GM06990 (cell line): Measurements from ENCODE around the gene FOXG1.

Source experiments
- DNase-seq: peaks from one replicate; pipeline ENCODE4 v3.0.0-alpha.2; 2011; ENCODE audit not compliant: insufficient read length; ENCODE audit errors: extremely low read depth
- H3K27me3 ChIP-seq: replicated peaks from 2 replicates; pipeline ENCODE4 v1.6.0; 2011; ENCODE audit warnings: low read length; ENCODE audit not compliant: control insufficient read depth, insufficient read depth
- H3K36me3 ChIP-seq: 2 replicates; pipeline ENCODE4 v1.5.1; 2011; ENCODE audit warnings: low read length; ENCODE audit not compliant: control insufficient read depth, insufficient read depth
- H3K4me3 ChIP-seq: replicated peaks from 2 replicates; pipeline ENCODE4 v1.5.1; 2011; ENCODE audit warnings: low read depth, mild to moderate bottlenecking, control low read depth, low read length
- CTCF ChIP-seq: IDR thresholded peaks from 2 replicates; pipeline ENCODE4 v1.5.1; 2011; ENCODE audit warnings: low read length, control low read depth, mild to moderate bottlenecking, inconsistent platforms; ENCODE audit not compliant: insufficient read depth, poor library complexity, severe bottlenecking

FOXG1 gene

GRCh38 chr14:28758885-28759652 is 7.5 kb upstream of the FOXG1 start:
- H3K27me3 ChIP-seq: no peaks in the 10 kb centered on the region
- TF ChIP-seq CTCF: no peak
- H3K4me3 ChIP-seq: no peak overlapping the region
- no peak for DNase-seq
- H3K36me3 ChIP-seq: no peaks in the 10 kb centered on the region

DNA sequence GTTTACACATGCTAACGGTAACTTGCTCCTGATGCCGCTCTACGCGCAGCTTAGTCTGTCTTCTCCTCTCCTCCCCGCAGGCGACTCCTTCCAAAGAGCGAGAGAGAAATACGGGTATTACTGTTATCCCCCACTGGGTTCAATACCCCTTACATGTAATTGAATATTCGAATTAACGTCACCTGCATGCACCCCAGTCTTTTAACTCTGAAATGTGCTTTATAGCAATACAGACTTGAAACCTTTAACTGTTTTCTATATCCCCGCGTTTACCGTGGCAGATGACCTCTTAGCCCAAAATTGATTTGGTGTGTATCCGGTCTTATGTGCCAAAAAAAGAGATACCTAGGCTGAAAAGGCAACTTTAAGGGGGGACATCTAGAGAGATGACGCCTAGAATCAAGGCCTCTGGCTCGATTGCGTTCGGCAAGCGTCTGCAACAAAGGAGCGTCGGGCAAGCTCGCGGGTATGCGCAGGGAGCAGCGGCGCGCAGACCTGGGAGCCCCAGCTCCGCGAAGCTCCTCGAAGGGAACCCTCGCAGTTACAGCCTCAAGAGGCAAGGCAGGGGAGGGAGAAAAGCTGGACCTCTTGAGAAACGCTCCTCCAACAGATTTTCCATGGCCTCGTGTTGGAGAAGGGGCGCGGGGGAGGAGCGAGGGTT is 6.8 kb upstream of the FOXG1 start:
- DNase-seq: no peak
- TF ChIP-seq CTCF: no peak
- Histone ChIP-seq H3K27me3 (no peaks in the 10 kb centered on the region), H3K36me3 (no peaks in the 10 kb centered on the region), H3K4me3 (no peak overlapping the region)

DNA sequence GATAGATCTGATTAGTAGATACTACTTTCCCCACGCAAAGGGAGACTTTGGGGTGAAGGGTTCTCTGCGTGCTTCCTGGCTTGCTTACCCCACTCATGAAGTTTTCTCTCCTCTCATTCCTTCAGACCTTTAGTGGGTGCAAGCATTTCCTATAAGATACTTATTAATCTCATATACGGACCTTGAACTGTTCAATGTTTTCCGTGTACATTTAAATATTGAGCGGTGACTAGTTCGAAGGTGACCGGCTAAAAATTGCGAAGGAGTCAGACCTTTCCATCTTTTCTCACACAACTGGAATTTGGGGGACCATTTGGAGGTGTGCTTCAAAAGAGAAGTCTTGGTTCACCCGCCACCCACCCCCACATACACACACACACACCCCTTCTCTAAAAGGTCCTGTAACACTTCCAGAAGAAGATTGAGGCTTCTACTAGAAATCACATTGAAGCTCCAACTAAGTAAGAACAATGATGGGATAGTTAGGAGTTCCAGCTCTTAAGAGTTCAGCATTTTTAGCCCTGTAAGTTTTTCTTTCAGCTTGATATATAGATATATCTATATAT is 6.1 kb upstream of the FOXG1 start:
- no peak for TF ChIP-seq CTCF
- H3K36me3 ChIP-seq: no peaks in the 10 kb centered on the region
- no peak overlapping the region for H3K4me3 ChIP-seq
- DNase-seq: no peak
- H3K27me3 ChIP-seq: no peaks in the 10 kb centered on the region

DNA sequence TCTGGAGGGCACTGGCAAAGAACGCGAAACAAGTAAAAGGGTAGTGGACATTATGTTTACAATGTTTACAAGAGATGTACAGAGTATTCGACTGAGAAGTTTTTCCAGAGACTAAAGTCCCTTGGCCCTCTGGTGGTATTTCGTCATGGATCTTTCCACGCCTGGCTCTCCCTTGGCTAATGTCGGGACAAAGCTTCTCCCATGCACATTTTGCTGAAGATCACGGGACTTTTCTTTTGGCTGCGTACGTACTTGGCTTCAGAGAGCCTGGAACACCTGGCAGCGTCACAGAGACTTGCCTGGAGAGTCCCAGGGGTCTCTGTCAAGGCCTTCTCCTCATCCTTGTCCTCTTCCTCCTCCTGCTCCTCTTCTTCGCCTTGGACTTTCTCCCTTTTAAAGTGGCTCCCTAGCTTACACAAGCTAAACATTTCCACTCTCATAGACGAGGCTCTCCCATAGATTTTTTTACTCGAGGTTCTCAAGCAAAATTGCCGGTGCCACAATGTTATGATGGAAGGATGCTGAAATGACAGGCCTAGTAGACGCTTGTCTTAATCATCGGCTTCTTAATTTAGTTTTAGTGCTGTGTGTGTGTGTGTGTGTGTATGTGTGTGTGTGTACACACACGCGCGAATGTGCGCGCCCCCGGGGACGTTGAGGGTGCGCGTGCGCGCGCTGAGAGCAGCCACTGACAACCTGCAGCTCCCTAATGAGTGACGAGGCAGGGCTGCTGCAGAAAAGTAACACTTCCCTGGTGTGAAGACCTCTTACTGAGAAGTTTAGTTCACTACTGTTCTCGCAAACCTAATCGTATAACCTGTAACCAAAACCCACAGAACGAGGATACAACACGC is 4.9 kb upstream of the FOXG1 start:
- H3K27me3 ChIP-seq: no peaks in the 10 kb centered on the region
- no peak for DNase-seq
- no peaks in the 10 kb centered on the region for H3K36me3 ChIP-seq
- H3K4me3 ChIP-seq: no peak overlapping the region
- no peak for TF ChIP-seq CTCF

- Histone ChIP-seq H3K36me3 (no peaks in the 10 kb centered on the region), H3K27me3 (no peaks in the 10 kb centered on the region), H3K4me3 (no peak overlapping the region)
- DNase-seq: no peak
- TF ChIP-seq CTCF: no peak
Observed at GRCh38 chr14:28762303-28762954, 4.2 kb upstream of the FOXG1 start.
